ENCODE results near the gene UGT2A2.

The UGT2A2 gene

GRCh38 chr4:69594382-69594781 is 45.1 kb downstream of the UGT2A2 start:
- H3K36me3 ChIP-seq (ENCODE audit: low read length), result no peaks in the 10 kb centered on the region

GRCh38 chr4:69591364-69591763 is 48.1 kb downstream of the UGT2A2 start:
- Histone ChIP-seq H3K36me3 (ENCODE audit: low read length) (no peaks in the 10 kb centered on the region), H3K4me2 (ENCODE audit: low read depth, low read length, poor library complexity, severe bottlenecking) (no peak overlapping the region), H3K27me3 (ENCODE audit: low read length) (no peaks in the 10 kb centered on the region), H3K9me2 (replicated peaks; ENCODE audit: insufficient read depth, low read length) (no peaks in the 10 kb centered on the region), H4K20me1 (ENCODE audit: low read depth, low read length) (no peaks in the 10 kb centered on the region), H2AFZ (ENCODE audit: low read depth, low read length, severe bottlenecking) (no peak overlapping the region), H3K9ac (ENCODE audit: low read length) (no peak overlapping the region), H3K27ac (ENCODE audit: low read depth, low read length) (no peak overlapping the region), H3K79me2 (ENCODE audit: insufficient read depth, low read length) (no peaks in the 10 kb centered on the region), H3K4me3 (ENCODE audit: insufficient read depth, low read length, poor library complexity, severe bottlenecking) (no peak overlapping the region), H3K9me3 (ENCODE audit: insufficient read depth, low read length) (no peaks in the 10 kb centered on the region), H3F3A (ENCODE audit: insufficient read depth) (no peaks in the 10 kb centered on the region)
- TF ChIP-seq CTCF (IDR thresholded peaks at IDR 0.05; ENCODE audit: insufficient read depth, low read length, poor library complexity, severe bottlenecking) (no peak), EZH2phosphoT487 (conservative IDR thresholded peaks at IDR 0.05; ENCODE audit: low read length) (no peak)

More at GRCh38 chr4:69594382-69594781, 45.1 kb downstream of the UGT2A2 start:
- Histone ChIP-seq H3K4me3 (ENCODE audit: insufficient read depth, low read length, poor library complexity, severe bottlenecking) (no peak overlapping the region), H4K20me1 (ENCODE audit: low read depth, low read length) (no peaks in the 10 kb centered on the region), H3K4me2 (ENCODE audit: low read depth, low read length, poor library complexity, severe bottlenecking) (no peak overlapping the region), H3K9ac (ENCODE audit: low read length) (no peak overlapping the region), H3K79me2 (ENCODE audit: insufficient read depth, low read length) (no peaks in the 10 kb centered on the region), H3F3A (ENCODE audit: insufficient read depth) (no peaks in the 10 kb centered on the region), H2AFZ (ENCODE audit: low read depth, low read length, severe bottlenecking) (no peak overlapping the region), H3K27ac (ENCODE audit: low read depth, low read length) (no peak overlapping the region), H3K27me3 (ENCODE audit: low read length) (no peaks in the 10 kb centered on the region), H3K9me2 (replicated peaks; ENCODE audit: insufficient read depth, low read length) (no peaks in the 10 kb centered on the region), H3K9me3 (ENCODE audit: insufficient read depth, low read length) (no peaks in the 10 kb centered on the region)
- TF ChIP-seq EZH2phosphoT487 (conservative IDR thresholded peaks at IDR 0.05; ENCODE audit: low read length) (no peak), CTCF (IDR thresholded peaks at IDR 0.05; ENCODE audit: insufficient read depth, low read length, poor library complexity, severe bottlenecking) (no peak)

- Histone ChIP-seq H3K36me3 (ENCODE audit: low read length) (no peaks in the 10 kb centered on the region), H3K27me3 (ENCODE audit: low read length) (no peaks in the 10 kb centered on the region), H3K9me3 (ENCODE audit: insufficient read depth, low read length) (no peaks in the 10 kb centered on the region), H3K4me3 (ENCODE audit: insufficient read depth, low read length, poor library complexity, severe bottlenecking) (no peak overlapping the region), H3K79me2 (ENCODE audit: insufficient read depth, low read length) (no peaks in the 10 kb centered on the region), H3K27ac (ENCODE audit: low read depth, low read length) (no peak overlapping the region), H3K4me2 (ENCODE audit: low read depth, low read length, poor library complexity, severe bottlenecking) (no peak overlapping the region), H3K9me2 (replicated peaks; ENCODE audit: insufficient read depth, low read length) (no peaks in the 10 kb centered on the region), H3F3A (ENCODE audit: insufficient read depth) (no peaks in the 10 kb centered on the region), H4K20me1 (ENCODE audit: low read depth, low read length) (no peaks in the 10 kb centered on the region), H2AFZ (ENCODE audit: low read depth, low read length, severe bottlenecking) (no peak overlapping the region), H3K9ac (ENCODE audit: low read length) (no peak overlapping the region)
- no peak for TF ChIP-seq CTCF (IDR thresholded peaks at IDR 0.05; ENCODE audit: insufficient read depth, low read length, poor library complexity, severe bottlenecking)
- TF ChIP-seq EZH2phosphoT487 (conservative IDR thresholded peaks at IDR 0.05; ENCODE audit: low read length), result no peak
Observed at GRCh38 chr4:69589884-69590283, 49.6 kb downstream of the UGT2A2 start.

Measured in SU-DHL-6 (cell line).